NCI-H2227 (cell line): ENCODE results near the gene IQGAP2.

ENCODE experiments used
- DNase-seq: peaks from one replicate; lab custom pipeline; 2025; ENCODE audit not compliant: unreplicated experiment; lab: John Stamatoyannopoulos, UW

The IQGAP2 gene

GRCh38 chr5:76701298-76701697, 298.2 kb downstream of the IQGAP2 start:
- DNase-seq: no peak

GRCh38 chr5:76703707-76704106, 300.6 kb downstream of the IQGAP2 start:
- DNase-seq: no peak

GRCh38 chr5:76704131-76704663, 301.1 kb downstream of the IQGAP2 start:
- DNase-seq: no peak

- no peak for DNase-seq
Measured at GRCh38 chr5:76705574-76705973, 302.5 kb downstream of the IQGAP2 start.

- DNase-seq: no peak
Measured at GRCh38 chr5:76709762-76710161, 306.7 kb downstream of the IQGAP2 start.

- DNase-seq: no peak
Measured at GRCh38 chr5:76710991-76711390, 307.9 kb downstream of the IQGAP2 start.

GRCh38 chr5:76714751-76715485, 311.8 kb downstream of the IQGAP2 start:
- no peak for DNase-seq

GRCh38 chr5:76715486-76715735, 312.3 kb downstream of the IQGAP2 start:
- DNase-seq: no peak

- peak; percentile 12 for DNase-seq
Measured at GRCh38 chr5:76715736-76716455, 312.8 kb downstream of the IQGAP2 start, which contains the start of gene F2R. TSS of gene F2R (plus strand) at chr5:76716126. CDS start at chr5:76716308, 182 bp downstream.

GRCh38 chr5:76716456-76717157, 313.5 kb downstream of the IQGAP2 start:
- no peak for DNase-seq

GRCh38 chr5:76717222-76718083, 314.4 kb downstream of the IQGAP2 start:
- no peak for DNase-seq

GRCh38 chr5:76718381-76718832, 315.3 kb downstream of the IQGAP2 start:
- no peak for DNase-seq

GRCh38 chr5:76718880-76719279, 315.8 kb downstream of the IQGAP2 start:
- no peak for DNase-seq

GRCh38 chr5:76720988-76721569, 318.0 kb downstream of the IQGAP2 start:
- no peak for DNase-seq

GRCh38 chr5:76723266-76723665, 320.2 kb downstream of the IQGAP2 start:
- DNase-seq: no peak

- no peak for DNase-seq
Measured at GRCh38 chr5:76723906-76724305, 320.8 kb downstream of the IQGAP2 start.

- no peak for DNase-seq
Measured at GRCh38 chr5:76724871-76725270, 321.8 kb downstream of the IQGAP2 start.

- DNase-seq: no peak
Measured at GRCh38 chr5:76728965-76729364, 325.9 kb downstream of the IQGAP2 start.

- no peak for DNase-seq
Measured at GRCh38 chr5:76729373-76730290, 326.5 kb downstream of the IQGAP2 start.
